ENCODE results near the gene SLC39A9.

DNA sequence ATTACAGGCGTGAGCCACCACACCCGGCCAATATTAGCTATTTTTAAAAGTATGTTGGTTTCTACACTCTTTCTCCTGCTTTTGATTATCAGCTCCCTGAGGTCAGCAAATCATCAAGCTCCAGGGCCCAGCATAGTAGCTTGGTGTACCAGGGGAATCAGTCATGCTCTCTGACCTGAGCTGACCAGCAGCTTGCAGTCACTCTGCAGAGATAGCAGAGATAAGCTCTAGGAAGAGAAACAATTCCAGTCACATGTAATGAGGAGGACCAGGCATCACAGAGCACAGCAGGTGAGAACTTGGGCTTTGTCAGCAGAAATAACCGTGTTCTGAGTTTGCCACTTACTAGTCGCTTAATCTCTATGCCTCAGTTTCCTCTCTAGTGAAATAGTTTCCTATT is 94.5 kb downstream of the SLC39A9 start:
- no peak for TF ChIP-seq POLR2A (IDR thresholded peaks at IDR 0.05)
- TF ChIP-seq CTCF (IDR thresholded peaks at IDR 0.05) = no peak
- TF ChIP-seq EP300 (IDR thresholded peaks at IDR 0.05) = no peak
- TF ChIP-seq POLR2AphosphoS5 (IDR thresholded peaks at IDR 0.05) = no peak

Data from gastroesophageal sphincter (tissue), 3 donors.